NCI-H146 treated with DMSO at 0.1 percent for 48 hours (cell line): Measurements from ENCODE around the gene SIDT1.
"Not testable (repeated sequence)": the region's sequence is repeated elsewhere in the genome, so short reads cannot be mapped to it uniquely, and the experiment has no call there.

Source experiments
- DNase-seq: peaks from one replicate; lab custom pipeline; 2025; ENCODE audit not compliant: unreplicated experiment; lab: John Stamatoyannopoulos, UW

The SIDT1 gene

DNA sequence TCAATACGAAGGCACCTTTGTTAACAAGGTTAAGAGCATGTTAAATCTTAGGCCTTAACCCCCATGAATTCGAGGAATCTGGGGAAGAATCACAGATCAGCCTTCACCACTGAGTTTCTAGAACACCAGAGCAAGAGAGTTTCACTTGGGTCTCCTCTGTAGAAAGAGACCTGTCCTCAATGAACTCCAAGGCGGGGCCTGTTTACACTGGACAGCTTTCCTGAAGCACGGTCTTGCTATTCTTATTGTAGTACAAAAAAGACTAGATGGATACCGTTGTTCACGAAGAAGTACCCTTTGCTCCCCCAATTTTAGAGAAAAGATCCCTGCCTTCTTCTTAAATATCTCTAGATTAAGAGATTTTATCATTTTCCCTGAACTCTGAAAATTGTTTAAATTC lies 99.2 kb downstream of the SIDT1 start:
- DNase-seq, result no peak

DNA sequence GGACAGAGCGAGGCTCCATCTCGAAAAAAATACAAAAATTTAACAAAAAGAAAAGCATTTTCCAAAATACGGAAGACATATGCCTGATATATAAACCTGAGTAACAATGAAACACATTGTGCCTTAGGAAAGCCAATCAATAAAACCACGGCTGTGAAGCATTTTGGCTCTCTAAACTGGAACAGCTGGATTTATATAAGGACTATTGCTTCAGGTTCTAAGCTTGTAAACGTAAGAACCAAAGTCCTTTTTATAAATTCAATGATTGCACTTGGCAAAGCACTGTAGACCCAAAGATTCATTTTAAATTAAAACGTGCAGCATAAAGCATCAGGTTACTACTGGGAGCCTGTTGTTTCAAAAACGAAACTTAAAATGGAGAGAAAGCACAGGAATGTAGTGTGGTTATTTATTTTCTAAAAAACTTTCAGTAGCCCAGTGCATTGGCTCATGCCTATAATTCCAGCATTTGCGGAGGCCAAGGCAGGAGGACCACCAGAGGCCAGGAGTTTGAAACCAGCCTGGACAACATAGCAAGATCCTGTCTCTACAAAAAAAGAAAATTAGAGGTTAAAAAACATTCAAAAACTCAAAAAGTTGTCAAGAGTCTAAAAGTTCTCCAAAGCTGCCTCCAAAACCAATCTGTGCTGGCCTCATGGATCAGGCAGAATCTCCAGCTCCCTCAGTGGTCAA lies 102.6 kb downstream of the SIDT1 start:
- no peak for DNase-seq

DNA sequence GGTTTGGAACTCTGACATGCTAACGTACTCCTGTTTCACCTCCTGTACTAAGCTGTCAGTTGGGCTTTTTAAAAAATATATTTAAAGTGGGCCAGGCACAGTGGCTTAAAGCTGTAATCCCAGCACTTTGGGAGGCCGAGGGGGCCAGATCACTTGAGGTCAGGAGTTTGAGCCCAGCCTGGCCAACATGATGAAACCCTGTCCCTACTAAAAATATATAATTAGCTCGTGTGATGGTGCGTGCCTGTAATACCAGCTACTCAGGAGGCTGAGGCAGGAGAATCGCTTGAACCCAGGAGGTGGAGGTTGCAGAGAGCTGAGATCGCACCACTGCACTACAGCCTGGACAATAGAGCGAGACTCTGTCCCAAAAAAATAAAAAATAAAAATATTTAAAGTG lies 103.7 kb downstream of the SIDT1 start:
- DNase-seq, result not testable (repeated sequence)

DNA sequence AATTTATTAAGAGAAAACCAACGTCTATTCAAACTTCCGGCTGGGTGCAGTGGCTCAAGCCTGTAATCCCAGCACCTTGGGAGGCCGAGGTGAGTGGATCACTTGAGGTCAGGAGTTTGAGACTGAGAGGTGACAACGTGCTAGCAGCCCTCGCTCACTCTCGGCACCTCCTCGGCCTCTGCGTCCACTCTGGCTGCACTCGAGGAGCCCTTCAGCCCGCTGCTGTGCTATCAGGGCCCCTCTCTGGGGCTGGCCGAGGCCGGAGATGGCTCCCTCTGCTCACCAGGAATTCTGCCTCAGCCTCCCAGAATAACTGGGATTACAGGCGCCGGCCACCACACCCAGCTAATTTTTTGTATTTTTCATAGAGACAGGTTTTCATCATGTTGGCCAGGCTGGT lies 105.4 kb downstream of the SIDT1 start:
- no peak for DNase-seq

DNA sequence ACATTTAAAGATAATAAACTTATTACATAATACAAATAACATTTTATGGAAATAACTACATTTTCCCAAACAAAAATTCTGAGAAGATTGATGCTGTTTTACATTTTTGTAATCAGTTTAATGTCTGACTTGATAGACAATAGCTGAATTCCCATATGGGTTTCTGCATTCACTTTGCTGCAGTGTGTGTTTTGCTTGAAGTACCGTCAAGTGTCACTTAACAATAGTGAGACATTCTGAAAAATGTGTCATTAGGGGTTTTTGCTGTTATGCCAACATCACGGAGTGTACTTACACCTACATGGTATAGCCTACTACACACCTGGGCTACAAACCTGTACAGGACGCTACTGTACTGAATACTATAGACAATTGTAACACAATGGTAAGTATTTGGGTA lies 106.6 kb downstream of the SIDT1 start:
- DNase-seq, result no peak

DNA sequence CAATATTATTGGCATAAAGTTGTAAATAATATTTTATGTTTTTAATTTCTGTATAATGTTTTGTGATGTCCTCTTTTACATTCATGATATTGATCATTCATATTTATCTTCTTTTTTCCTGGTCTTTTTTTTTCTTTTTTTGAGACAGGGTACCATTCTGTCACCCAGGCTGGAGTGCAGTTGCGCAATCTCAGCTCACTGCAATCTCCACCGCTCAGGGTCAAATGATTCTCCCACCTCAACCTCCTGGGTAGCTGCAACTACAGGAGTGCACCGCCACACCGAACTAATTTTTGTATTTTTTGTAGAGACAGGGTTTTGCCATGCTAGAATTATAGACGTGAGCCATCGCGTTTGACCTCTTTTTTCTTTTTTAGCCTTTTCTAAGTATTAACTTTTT lies 111.2 kb downstream of the SIDT1 start:
- no peak for DNase-seq

DNA sequence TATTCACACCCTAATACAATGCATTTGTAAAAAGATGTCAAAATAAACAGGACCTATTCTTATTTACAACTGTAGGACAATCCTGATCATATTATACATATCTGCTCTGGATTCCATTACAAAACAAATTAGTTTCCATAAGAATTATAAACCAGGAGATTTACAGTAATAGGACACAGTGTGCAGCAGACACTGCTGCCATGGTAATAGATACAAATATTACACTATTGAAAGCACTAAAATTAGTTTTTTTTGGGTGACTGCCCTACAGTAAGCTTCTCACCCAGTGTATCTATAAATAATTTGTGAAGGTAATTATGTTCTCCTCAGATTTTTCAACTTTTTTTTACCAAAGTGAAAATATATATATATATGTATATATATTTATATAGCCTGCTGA lies 116.2 kb downstream of the SIDT1 start:
- DNase-seq, result no peak

DNA sequence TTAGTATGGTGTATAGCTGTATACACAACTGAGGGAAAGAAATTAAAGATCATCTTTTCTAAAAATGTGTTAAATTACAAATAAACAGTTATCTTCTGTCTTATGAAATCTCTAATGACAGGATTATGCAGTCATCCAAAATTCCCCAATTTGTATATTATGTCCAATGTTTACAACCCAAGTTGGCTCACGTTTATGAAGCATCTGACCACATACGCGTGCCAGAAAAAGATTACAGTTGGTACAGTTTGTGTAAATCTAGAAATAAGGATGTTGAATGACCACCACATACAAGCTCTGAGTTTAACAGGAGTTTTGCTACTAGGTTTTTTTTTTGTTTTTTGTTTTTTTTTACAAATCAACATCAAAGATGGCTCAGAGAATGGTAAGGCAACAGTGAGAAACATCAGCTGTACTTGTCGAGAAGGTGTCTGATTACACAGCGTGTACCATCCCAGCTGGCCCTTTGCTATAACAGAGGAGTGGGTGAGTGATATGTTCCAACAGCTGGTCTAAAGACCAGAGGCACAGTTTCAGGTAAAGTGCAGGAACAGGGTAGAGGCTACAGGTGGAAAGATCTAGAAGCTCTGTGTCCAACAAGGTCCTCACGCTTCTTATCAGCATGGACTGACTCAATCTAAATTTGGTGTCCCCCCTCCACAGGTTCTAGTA lies 117.0 kb downstream of the SIDT1 start:
- DNase-seq, result no peak

DNA sequence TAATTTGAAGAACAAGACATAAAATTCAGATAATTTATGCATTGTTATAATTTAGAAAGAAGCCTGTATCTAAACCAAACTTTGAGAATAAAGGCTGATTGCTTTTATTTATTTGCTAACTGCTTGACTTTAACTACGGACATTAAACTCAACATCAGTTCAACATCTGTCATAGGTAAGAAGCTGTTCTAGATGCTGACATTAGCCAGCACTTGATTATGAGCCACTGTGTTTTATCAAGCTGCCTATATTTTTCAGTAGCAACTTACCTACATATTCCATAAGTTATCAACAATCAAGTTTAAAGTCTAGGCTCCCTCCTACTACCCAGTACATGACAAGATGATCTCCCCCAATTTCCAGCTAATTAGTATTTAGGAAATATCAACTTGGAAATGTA lies 122.0 kb downstream of the SIDT1 start:
- no peak for DNase-seq

DNA sequence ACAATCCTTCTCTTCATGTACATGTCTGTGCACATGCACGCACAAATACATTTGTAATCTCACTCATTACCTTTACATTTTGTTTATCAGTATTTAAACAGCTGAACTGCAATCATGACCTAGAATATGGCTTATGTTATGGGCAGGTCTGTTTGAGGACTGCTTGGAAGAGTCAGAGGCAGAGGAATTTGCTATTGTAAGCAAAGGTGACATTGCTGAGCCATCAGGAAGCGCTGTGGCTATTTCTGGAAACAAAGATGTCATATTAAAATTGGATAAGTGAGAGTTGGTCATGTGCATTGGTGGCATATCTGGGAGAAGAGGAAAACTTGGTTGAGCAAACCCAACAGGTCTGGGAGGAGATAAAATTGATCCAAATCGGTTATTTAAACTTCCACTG lies 122.5 kb downstream of the SIDT1 start:
- DNase-seq, result no peak

DNA sequence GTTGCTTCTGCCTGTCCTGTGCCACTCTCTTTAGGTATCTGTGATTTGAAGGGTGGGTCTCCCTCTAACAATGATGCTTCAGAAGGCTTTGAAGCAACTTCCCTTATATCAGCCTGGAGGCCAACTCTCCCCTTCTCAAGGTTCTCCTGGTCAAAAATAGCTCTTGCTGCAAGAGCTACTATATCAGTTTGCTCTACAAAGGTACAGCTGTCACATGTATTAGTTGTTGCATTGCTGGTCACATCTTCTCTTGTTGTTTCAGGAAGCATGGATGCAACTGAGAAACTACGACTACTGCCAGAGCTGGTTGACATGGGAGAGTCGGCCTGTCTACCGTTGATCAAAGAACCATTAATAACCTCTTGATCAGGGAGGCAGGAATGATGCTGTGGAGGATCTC lies 125.8 kb downstream of the SIDT1 start:
- DNase-seq, result no peak

DNA sequence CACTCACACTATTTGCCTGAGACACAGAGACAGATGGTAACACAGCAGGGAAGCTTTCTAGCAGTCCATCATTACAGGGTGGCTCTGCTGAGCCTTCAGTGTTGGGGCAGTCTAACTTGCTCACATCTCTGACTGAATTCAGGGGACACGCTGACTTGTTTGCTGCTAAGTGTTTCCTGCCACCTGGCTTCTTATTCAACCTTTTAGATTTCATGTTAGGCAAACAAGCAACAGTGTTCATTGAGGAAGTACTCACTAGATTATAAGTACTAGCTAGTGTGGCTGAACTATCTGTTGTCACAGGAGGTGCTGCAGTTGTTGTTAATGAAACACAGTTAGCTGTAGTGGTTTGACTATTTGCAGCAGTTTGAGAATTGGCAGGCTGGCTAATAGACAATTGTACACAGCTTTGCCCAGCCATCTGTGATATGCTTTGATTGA lies 126.8 kb downstream of the SIDT1 start:
- DNase-seq, result no peak

DNA sequence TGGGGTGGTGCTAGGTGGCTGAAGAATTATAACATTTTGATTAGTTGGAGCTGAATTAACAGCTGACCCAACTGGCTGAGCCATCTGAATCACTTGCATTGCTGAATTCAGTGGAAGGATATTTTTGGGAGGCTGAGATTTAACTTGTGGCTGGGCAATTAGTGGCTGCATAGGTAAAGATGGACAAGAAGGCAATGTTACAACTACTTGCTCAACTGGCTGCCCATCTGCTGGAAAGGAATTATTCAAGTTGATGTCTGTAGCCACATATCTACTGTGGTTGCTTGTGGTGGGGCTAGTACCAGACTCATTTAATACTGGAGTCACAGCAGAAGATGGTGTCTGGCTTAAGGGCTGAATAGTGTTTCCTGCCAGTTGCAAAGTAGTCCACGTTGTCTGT lies 127.6 kb downstream of the SIDT1 start:
- no peak for DNase-seq

DNA sequence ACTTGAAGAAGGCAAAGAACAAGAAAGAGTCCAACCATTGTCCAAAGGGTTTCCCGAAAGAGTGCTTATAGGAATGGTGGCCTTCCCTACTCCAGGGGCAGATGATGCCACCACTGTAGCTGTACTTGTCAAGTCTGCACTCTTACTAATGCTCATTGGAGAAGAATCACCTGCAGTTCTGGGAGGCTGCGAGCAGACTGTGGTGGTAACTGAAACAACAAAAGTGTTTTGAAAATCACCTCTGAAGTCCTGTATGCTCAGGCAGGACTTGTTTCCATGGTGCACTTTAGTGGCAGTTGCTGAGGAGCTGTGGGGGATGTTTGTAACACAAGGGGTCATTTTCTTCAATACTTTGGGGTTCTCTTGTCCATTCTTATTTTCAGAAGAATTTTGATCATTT lies 128.1 kb downstream of the SIDT1 start:
- DNase-seq, result no peak

DNA sequence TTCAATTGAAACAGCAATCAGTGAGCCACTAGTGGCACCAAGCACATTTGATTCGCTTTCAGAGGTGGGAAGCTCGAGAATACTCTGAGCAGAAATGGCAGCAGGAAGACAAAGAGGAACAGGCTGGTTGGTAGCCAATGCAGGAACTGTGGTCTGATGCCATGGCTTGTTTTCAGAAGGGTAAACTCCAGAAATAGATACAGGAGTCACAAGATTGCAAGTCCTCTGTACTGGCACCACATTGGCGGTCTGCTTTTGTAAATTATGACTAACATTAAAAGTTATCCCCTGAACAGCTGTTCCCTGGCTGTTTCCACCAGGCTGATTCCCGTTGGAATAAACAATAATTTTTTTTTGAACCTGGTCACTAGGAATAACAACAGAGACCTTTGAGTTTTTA lies 128.5 kb downstream of the SIDT1 start:
- DNase-seq, result no peak

DNA sequence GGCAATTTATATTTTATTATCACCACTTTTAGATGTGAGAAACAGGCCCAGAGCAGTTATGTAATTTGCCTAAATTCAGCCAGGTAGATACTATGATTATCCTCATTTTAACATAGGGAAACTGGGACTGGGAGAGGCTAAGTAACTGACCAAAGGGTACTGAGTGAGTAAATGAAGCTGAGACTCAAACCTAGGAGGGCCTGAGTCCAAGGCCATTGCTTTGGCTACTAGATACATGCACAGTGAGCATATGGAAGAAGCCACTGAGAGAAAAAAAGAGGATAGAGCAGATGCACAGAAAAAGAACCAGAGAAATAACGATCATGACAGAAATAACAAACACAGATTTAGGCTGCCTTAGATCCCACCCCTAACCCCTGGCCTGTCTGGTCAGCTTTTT lies 130.5 kb downstream of the SIDT1 start:
- DNase-seq, result no peak

DNA sequence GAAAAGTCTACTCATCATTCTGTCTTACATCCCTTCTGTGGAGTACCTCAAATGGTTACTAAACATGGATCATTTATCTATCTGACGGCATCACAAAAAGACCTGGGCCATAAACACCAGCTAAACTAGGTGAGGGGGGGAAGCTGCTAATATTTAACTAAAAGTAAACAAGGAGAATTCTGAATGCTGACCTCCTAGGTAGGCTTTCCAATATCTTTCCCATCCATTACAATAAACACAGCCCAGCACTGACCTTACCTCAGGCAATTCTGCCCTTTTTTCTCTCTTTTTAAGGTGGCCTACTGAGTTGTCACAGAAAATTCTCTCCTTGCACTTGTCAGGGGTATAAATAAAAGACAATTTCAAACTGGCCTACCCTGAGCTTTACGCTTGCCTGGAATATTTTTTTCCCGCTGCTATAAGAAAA lies 131.0 kb downstream of the SIDT1 start:
- no peak for DNase-seq

DNA sequence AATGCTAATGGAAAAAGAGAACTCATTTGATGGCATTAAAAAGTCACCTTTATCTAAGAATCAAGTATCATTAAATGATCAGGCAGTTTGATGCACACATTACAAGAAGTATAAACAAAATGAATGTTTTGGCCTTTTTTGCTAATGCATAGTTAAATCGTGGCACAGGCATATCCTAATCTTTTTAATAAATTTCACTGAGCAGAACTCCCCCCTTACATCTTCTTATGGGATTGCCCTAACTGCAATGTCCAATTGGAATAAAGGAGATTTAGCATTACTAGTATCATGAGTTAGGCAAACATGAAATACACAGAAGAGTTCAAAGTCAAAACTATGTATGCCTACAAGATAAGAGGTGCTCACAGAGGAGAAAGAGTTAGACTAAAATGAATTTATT lies 131.4 kb downstream of the SIDT1 start:
- DNase-seq, result no peak

DNA sequence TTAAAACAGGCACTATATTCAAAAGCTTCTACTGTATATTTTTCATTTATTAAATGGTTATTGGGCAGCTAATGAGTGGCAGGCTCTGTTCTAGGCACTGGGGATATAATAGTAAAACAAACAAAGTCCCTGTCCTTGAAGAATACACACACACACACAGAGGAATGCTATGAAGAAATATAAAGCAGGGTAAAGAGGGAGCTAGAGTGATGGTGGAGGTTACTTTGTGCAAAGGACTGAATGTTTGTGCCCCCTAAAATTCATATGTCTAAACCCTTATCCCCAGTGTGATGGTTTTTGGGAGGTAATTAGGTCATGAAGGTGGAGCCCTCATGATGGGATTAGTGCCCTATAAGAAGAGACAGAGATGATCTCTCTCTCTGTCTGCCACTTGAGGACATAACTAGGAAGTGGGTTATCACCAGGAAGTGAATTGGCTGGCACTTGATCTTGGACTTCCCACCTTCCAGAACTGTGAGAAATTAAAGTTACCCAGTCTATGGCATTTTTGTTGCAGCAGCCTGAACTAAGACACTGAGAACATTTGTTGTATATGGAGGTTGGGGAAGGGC lies 132.3 kb downstream of the SIDT1 start:
- no peak for DNase-seq

DNA sequence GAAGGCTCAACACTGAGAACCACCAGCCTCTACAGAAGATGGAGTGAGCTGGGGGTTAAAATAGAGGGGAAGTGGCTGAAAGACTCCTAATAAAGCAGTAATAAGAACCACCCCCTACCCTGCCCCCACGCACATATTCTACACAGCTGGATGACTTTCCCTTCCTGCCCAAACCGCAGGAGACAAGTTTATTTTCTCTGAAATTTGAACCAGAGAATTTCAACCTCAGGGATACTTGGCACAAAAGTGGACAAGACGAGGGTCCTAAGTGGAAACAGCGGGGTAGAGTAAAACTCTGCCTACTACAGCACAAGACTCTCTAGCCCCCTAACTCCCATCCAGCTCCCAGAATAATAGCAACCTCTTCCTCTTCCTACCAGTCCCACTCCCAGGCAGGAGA lies 135.7 kb downstream of the SIDT1 start:
- no peak for DNase-seq

DNA sequence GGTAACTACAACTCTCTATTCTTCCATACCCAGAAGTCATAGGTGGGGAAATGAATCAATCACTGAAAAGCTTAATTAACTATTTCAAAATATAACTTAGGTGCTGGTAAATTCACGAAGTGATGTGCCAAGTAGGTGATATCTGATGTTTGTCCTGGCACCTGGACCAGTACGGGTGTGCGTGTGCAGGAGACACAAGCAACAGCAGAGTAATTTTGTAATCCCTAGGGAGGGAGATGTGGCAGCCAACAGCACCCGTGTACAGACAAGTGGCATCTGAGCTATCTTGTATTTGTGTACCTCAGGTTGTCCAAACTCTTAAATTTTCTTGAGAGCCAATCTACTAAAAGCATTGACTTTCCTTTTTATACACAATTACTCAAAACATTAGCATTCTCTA lies 141.2 kb downstream of the SIDT1 start:
- no peak for DNase-seq

DNA sequence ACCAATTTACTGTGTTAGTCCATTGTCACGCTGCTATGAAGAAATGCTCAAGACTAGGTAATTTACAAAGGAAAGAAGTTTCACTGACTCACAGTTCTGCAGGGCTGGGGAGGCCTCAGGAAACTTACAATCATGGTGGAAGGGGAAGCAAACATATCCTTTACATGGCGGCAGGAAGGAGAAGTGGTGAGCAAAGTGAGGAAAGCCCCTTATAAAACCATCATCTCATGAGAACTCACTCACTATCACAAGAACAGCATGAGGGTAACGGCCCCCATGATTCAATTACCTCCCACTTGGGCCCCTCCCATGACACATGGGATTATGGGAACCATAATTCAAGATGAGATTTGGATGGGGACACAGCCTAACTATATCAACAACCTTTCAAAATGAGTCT lies 143.9 kb downstream of the SIDT1 start:
- no peak for DNase-seq

DNA sequence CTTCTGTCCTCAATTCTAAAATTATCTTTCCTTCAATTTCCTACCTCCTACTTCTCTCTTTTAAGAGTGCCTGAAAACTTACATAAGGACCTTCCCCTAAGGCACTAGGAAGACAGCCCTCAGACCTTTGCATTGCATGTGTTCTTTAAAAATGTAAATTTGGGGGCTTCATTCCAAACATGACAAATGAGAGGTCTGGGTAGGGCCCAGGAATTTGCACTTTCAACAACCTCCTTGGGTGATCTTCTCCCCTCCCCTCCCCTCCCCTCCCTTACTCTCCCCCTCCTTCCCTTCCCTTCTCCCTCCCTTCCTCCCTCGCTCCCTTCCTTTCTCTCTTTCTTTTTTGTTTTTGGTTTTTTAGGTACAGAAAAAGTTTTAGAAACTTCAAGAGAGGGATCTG lies 145.4 kb downstream of the SIDT1 start:
- DNase-seq, result no peak
